Activated CD4-positive, alpha-beta T cell treated with anti-CD3 and anti-CD28 coated beads, Interleukin-2, amount 50 U/mL, for 4 hours (primary cell): Measurements from ENCODE around the gene CAMK2B.

ENCODE experiments used
- DNase-seq, 2 experiments: peaks; one replicate each; pipeline ENCODE4 v3.0.0-alpha.2; 2020

The CAMK2B gene

GRCh38 chr7:44329081-44329480 is 3.7 kb upstream of the CAMK2B start:
- no peak for DNase-seq

GRCh38 chr7:44327981-44328380 is 2.6 kb upstream of the CAMK2B start:
- DNase-seq = no peak

- no peak for DNase-seq
Measured at GRCh38 chr7:44326261-44327125, 1.1 kb upstream of the CAMK2B start.

- no peak for DNase-seq
Measured at GRCh38 chr7:44325811-44326241, 432 bp upstream of the CAMK2B start.

GRCh38 chr7:44324481-44325200 is 753 bp downstream of the CAMK2B start:
- DNase-seq = no peak

GRCh38 chr7:44324204-44324480 is 1.3 kb downstream of the CAMK2B start:
- no peak for DNase-seq

GRCh38 chr7:44323381-44324203 is 1.8 kb downstream of the CAMK2B start:
- no peak for DNase-seq

- no peak for DNase-seq
Measured at GRCh38 chr7:44322631-44323363, 2.6 kb downstream of the CAMK2B start.

- no peak for DNase-seq
Measured at GRCh38 chr7:44321796-44322195, 3.6 kb downstream of the CAMK2B start.

- no peak for DNase-seq
Measured at GRCh38 chr7:44320794-44321371, 4.5 kb downstream of the CAMK2B start.

GRCh38 chr7:44320141-44320540 is 5.3 kb downstream of the CAMK2B start:
- DNase-seq = no peak

- no peak for DNase-seq
Measured at GRCh38 chr7:44318332-44318731, 7.1 kb downstream of the CAMK2B start.

GRCh38 chr7:44315301-44315903 is 10.0 kb downstream of the CAMK2B start:
- no peak for DNase-seq

- DNase-seq = no peak
Measured at GRCh38 chr7:44313621-44314031, 11.8 kb downstream of the CAMK2B start.

GRCh38 chr7:44313016-44313415 is 12.4 kb downstream of the CAMK2B start:
- DNase-seq = no peak

GRCh38 chr7:44311561-44312495 is 13.6 kb downstream of the CAMK2B start:
- no peak for DNase-seq

- DNase-seq = no peak
Measured at GRCh38 chr7:44310221-44310848, 15.1 kb downstream of the CAMK2B start.

- DNase-seq = no peak
Measured at GRCh38 chr7:44309271-44310091, 15.9 kb downstream of the CAMK2B start.

- no peak for DNase-seq
Measured at GRCh38 chr7:44308596-44309270, 16.7 kb downstream of the CAMK2B start.
